KOPT-K1 (cell line): ENCODE data around the gene SLC12A2.

Experiments
- H3K27ac ChIP-seq: fragments of 200-600 bp; sonication (generic); 2 replicates; pipeline ENCODE4 v1.5.1; 2016; ENCODE audit warnings: antibody characterized with exemption, mild to moderate bottlenecking, low read depth, low read length; ENCODE audit not compliant: poor library complexity, severe bottlenecking
- H3K36me3 ChIP-seq: fragments of 200-600 bp; sonication (generic); 2 replicates; pipeline ENCODE4 v1.5.1; 2017; ENCODE audit warnings: antibody characterized with exemption, mild to moderate bottlenecking, low read length, moderate library complexity; ENCODE audit not compliant: insufficient read depth
- H3K9me3 ChIP-seq: fragments of 200-600 bp; sonication (generic); 2 replicates; pipeline ENCODE4 v1.5.1; 2017; ENCODE audit warnings: antibody characterized with exemption, low read length, mild to moderate bottlenecking; ENCODE audit not compliant: insufficient read depth, poor library complexity, severe bottlenecking

Gene SLC12A2

GRCh38 chr5:128172102-128172501, 88.5 kb downstream of the SLC12A2 start:
- Histone ChIP-seq H3K36me3 (no peaks in the 10 kb centered on the region; the same call in 1 of the 2 replicates), H3K27ac (no peak overlapping the region)

GRCh38 chr5:128174951-128175350, 91.4 kb downstream of the SLC12A2 start:
- Histone ChIP-seq H3K9me3 (no peaks in the 10 kb centered on the region), H3K27ac (no peak overlapping the region), H3K36me3 (peaks cover 9% of the 10 kb centered on the region)

More at GRCh38 chr5:128172102-128172501, 88.5 kb downstream of the SLC12A2 start:
- no peaks in the 10 kb centered on the region for H3K9me3 ChIP-seq

GRCh38 chr5:128192368-128192767, 108.8 kb downstream of the SLC12A2 start:
- Histone ChIP-seq H3K36me3 (peaks cover 13% of the 10 kb centered on the region; the same call in 1 of the 2 replicates), H3K9me3 (no peaks in the 10 kb centered on the region), H3K27ac (no peak overlapping the region)

GRCh38 chr5:128193665-128194390, 110.3 kb downstream of the SLC12A2 start:
- Histone ChIP-seq H3K9me3 (no peaks in the 10 kb centered on the region), H3K27ac (no peak overlapping the region), H3K36me3 (peaks cover 12% of the 10 kb centered on the region; the same call in 1 of the 2 replicates)

- Histone ChIP-seq H3K27ac (no peak overlapping the region), H3K36me3 (no peaks in the 10 kb centered on the region), H3K9me3 (no peaks in the 10 kb centered on the region)
These were observed 111.8 kb downstream of the SLC12A2 start for GRCh38 chr5:128195316-128195715.

GRCh38 chr5:128196080-128196479, 112.5 kb downstream of the SLC12A2 start:
- Histone ChIP-seq H3K36me3 (no peaks in the 10 kb centered on the region), H3K9me3 (no peaks in the 10 kb centered on the region), H3K27ac (no peak overlapping the region)

GRCh38 chr5:128196791-128197190, 113.2 kb downstream of the SLC12A2 start:
- no peaks in the 10 kb centered on the region for H3K36me3 ChIP-seq
- no peaks in the 10 kb centered on the region for H3K9me3 ChIP-seq
- H3K27ac ChIP-seq, result peak overlapping the region; percentile 36

DNA sequence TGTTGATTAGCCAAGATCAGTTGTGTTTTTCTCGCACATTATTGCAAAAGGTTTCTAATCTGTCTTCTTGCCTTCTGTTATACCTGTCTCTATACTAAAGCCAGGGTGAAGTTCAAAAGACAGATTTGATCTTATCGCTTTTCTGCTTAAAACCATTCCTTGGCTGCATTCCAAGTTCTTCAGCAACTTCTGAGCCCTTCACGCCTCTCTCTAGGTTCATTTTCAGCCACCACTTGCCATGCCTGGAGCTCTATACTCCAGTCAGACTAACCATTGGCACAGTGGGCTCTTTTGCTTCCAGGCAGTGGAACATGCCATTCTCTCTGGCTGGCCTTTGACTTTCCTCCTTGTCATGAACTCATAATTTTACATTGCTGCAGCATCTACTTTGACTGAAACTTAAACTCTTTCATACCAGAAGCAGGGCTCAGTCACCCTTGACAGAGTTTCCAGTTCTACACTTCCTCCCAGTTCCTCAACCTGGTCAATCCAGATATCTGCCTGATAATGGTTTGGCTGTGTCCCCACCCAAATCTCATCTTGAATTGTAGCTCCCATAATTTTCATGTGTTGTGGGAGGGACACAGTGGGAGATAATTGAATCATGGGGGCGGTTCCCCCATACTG, 114.4 kb downstream of the SLC12A2 start:
- Histone ChIP-seq H3K36me3 (no peaks in the 10 kb centered on the region), H3K27ac (peak overlapping the region; percentile 36), H3K9me3 (no peaks in the 10 kb centered on the region)

DNA sequence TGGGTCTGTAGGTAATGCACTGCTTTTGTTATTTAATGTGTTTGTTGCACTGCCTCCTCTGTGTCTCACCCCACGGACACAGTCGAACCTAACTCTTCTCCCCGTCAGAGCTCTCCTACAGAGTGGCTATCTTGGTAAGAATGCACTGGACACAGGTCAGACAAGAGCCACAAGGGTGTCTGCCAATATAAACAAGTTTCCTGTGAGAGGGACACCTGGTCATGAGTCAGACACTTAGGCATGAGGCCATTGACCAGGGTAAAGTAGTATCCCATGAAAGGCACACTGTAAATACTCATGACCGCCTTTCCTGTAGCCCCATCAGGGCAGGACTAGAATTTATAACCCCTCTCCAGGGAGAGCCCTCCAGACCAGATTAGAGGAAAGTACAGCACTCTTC, 115.5 kb downstream of the SLC12A2 start:
- no peaks in the 10 kb centered on the region for H3K9me3 ChIP-seq
- H3K36me3 ChIP-seq, result no peaks in the 10 kb centered on the region
- no peak overlapping the region for H3K27ac ChIP-seq

DNA sequence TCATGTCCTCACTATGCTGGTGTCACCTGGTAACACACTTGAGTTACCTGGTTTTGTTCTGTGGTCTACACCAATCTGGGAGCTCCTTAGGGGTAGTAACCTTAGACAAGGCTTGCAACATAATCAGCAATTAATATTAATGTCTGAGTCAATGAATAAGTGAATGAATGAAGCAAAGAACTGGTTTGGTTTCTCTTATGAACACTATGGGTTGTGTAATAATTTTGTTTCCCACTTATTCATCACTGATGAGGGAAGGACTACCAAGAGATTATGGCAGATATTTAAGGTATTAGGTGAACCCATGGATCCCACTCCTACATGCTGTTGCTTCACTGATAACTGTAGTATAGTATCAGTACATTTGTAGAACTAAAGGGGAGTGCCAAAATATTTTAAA, 116.0 kb downstream of the SLC12A2 start:
- no peak overlapping the region for H3K27ac ChIP-seq
- no peaks in the 10 kb centered on the region for H3K36me3 ChIP-seq
- H3K9me3 ChIP-seq, result no peaks in the 10 kb centered on the region

- no peaks in the 10 kb centered on the region for H3K36me3 ChIP-seq
- H3K27ac ChIP-seq, result no peak overlapping the region
These were observed 117.7 kb downstream of the SLC12A2 start for GRCh38 chr5:128201065-128201926.

DNA sequence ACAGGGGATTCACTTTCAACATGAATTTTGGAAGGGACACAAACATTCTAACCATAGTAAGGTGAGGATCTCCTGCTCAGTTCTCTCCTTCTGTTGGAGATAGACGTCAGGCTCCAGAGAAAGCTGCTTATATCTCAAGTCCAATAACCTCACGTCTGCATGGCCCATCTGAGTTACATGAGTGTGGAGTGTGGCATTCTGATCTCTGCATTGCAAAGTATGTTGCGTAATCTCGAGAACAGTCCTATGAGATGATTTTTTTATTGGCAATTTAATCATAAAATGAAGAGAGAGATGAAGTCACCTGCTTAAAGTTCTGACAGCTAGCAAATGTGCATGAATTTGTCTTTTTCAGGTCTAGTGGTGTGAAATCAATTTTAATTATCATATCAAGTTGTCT, 118.8 kb downstream of the SLC12A2 start:
- no peaks in the 10 kb centered on the region for H3K9me3 ChIP-seq
- H3K36me3 ChIP-seq, result no peaks in the 10 kb centered on the region
- no peak overlapping the region for H3K27ac ChIP-seq

More at GRCh38 chr5:128201065-128201926, 117.7 kb downstream of the SLC12A2 start:
- H3K9me3 ChIP-seq, result no peaks in the 10 kb centered on the region

DNA sequence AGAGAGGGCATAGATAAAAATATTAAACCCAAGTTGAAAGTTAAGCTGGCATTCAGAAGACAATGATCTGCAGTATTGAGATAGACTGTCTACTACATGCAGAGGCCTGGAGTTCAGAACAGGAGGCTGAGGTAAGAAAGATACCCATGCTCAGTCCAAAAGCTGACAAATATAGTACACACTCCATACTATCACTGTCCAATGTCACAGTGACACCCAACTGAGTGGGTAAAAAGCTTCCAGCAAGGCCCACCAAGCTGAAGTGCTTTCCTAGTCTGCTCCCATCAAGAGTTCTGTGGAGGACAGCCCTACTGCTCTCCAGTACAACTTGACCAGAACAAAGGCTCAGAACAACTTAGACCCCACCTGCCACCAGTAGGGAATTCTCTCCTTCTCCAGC, 124.9 kb downstream of the SLC12A2 start:
- Histone ChIP-seq H3K36me3 (no peaks in the 10 kb centered on the region), H3K9me3 (no peaks in the 10 kb centered on the region)

GRCh38 chr5:128212191-128212806, 128.7 kb downstream of the SLC12A2 start:
- no peak overlapping the region for H3K27ac ChIP-seq
- no peaks in the 10 kb centered on the region for H3K9me3 ChIP-seq
- no peaks in the 10 kb centered on the region for H3K36me3 ChIP-seq

More for the DNA sequence above, 124.9 kb downstream of the SLC12A2 start:
- H3K27ac ChIP-seq, result no peak overlapping the region

GRCh38 chr5:128213340-128213739, 129.8 kb downstream of the SLC12A2 start:
- no peak overlapping the region for H3K27ac ChIP-seq
- no peaks in the 10 kb centered on the region for H3K9me3 ChIP-seq
- no peaks in the 10 kb centered on the region for H3K36me3 ChIP-seq
